ENCODE data around the gene IZUMO4.

DNA sequence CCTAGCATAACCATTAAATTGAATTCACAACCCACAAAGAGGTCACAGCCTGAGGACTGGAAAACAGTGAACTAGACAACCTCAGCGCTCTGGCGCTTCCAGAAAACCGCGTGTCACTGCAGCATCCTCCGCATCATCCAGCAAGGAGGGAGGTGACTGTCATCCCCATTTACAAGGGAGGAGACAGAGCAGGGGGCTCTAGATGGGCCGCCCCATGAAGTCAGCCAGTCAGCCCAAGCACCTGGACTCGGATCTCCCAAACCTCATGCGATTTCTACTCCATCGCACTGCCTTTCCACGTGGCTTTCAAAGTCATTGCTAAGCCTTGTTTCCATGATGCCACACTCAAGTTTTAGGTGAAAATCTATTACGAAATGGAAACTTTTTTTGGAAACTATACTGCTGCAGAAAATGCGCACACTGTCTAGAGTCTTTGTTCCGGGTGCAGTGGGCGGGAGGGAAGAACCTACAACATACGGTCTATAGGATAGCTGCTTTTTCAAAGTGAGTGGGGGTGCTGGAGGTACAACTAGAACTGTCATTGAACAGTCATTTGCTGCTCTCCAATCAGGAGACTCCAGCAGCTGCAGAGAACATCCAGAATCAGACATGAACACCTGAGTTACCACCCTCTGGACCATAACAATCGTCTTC lies 51.9 kb downstream of the IZUMO4 start:
- TF ChIP-seq, protein P1, sequence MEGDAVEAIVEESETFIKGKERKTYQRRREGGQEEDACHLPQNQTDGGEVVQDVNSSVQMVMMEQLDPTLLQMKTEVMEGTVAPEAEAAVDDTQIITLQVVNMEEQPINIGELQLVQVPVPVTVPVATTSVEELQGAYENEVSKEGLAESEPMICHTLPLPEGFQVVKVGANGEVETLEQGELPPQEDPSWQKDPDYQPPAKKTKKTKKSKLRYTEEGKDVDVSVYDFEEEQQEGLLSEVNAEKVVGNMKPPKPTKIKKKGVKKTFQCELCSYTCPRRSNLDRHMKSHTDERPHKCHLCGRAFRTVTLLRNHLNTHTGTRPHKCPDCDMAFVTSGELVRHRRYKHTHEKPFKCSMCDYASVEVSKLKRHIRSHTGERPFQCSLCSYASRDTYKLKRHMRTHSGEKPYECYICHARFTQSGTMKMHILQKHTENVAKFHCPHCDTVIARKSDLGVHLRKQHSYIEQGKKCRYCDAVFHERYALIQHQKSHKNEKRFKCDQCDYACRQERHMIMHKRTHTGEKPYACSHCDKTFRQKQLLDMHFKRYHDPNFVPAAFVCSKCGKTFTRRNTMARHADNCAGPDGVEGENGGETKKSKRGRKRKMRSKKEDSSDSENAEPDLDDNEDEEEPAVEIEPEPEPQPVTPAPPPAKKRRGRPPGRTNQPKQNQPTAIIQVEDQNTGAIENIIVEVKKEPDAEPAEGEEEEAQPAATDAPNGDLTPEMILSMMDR (IDR thresholded peaks at IDR 0.05): no peak
- TF ChIP-seq POLR2A (IDR thresholded peaks at IDR 0.05): no peak
